SK-N-SH treated with all-trans-retinoic acid at 6 μM for 48 hours (cell line): ENCODE data around the gene ALG2.
"Not testable (repeated sequence)": the region's sequence is repeated elsewhere in the genome, so short reads cannot be mapped to it uniquely, and the experiment has no call there.

ENCODE experiments used
- ATAC-seq: fragments of 200-7000 bp; cut with Tn5 transposase; 3 replicates; pipeline ENCODE4 v1.9.1; 2020; ENCODE audit warnings: mild to moderate bottlenecking, moderate library complexity
- ARNTL ChIP-seq: fragments of 450-650 bp; formaldehyde crosslinking; IDR thresholded peaks from 2 replicates; pipeline ENCODE4 v1.5.0; 2020; ENCODE audit warnings: low read depth, mild to moderate bottlenecking, moderate library complexity, borderline replicate concordance
- BACH2 ChIP-seq: fragments of 250-450 bp; sonication (Bioruptor Pico); IDR thresholded peaks from 2 replicates; pipeline ENCODE4 v1.9.0; 2021; ENCODE audit warnings: mild to moderate bottlenecking, borderline replicate concordance
- CREB5 ChIP-seq: fragments of 250-450 bp; sonication (Bioruptor Pico); IDR thresholded peaks from 2 replicates; pipeline ENCODE4 v1.5.1; 2020; ENCODE audit warnings: low read depth, mild to moderate bottlenecking, moderate library complexity
- CSDC2 ChIP-seq: fragments of 250-450 bp; sonication (Bioruptor Pico); IDR thresholded peaks from 2 replicates; pipeline ENCODE4 v1.5.0; 2020; ENCODE audit warnings: mild to moderate bottlenecking, moderate library complexity
- CSRNP3 ChIP-seq: fragments of 250-450 bp; sonication (Bioruptor Pico); IDR thresholded peaks from 2 replicates; pipeline ENCODE4 v1.5.1; 2021; ENCODE audit warnings: mild to moderate bottlenecking, moderate library complexity
- ESRRG ChIP-seq: fragments of 250-450 bp; sonication (Bioruptor Pico); IDR thresholded peaks from 2 replicates; pipeline ENCODE4 v1.6.1; 2021; ENCODE audit warnings: mild to moderate bottlenecking
- ISL1 ChIP-seq: fragments of 250-450 bp; sonication (Bioruptor Pico); IDR thresholded peaks from 2 replicates; pipeline ENCODE4 v2.1.2; 2022; ENCODE audit warnings: mild to moderate bottlenecking, moderate library complexity
- OSR1 ChIP-seq: fragments of 250-450 bp; sonication (Bioruptor Pico); IDR thresholded peaks from 2 replicates; pipeline ENCODE4 v1.8.0; 2022; ENCODE audit warnings: moderate library complexity, mild to moderate bottlenecking, inconsistent platforms
- PATZ1 ChIP-seq: fragments of 250-450 bp; sonication (Bioruptor Pico); IDR thresholded peaks from 2 replicates; pipeline ENCODE4 v1.8.0; 2020; ENCODE audit warnings: mild to moderate bottlenecking, moderate library complexity, borderline replicate concordance
- POU6F1 ChIP-seq: fragments of 250-450 bp; sonication (Bioruptor Pico); IDR thresholded peaks from 2 replicates; pipeline ENCODE4 v1.8.0; 2021; ENCODE audit warnings: low read depth, mild to moderate bottlenecking, moderate library complexity, borderline replicate concordance
- PPARA ChIP-seq: fragments of 250-450 bp; sonication (Bioruptor Pico); IDR thresholded peaks from 2 replicates; pipeline ENCODE4 v1.5.0; 2020; ENCODE audit warnings: mild to moderate bottlenecking, borderline replicate concordance
- RARB ChIP-seq: fragments of 250-450 bp; sonication (Bioruptor Pico); IDR thresholded peaks from 2 replicates; pipeline ENCODE4 v1.8.0; 2021; ENCODE audit warnings: mild to moderate bottlenecking, moderate library complexity
- SNAI2 ChIP-seq: fragments of 250-450 bp; sonication (Bioruptor Pico); IDR thresholded peaks from 2 replicates; pipeline ENCODE4 v1.5.0; 2020; ENCODE audit warnings: mild to moderate bottlenecking, moderate library complexity
- TCF4 ChIP-seq: fragments of 250-450 bp; sonication (Bioruptor Pico); IDR thresholded peaks from 2 replicates; pipeline ENCODE4 v1.8.0; 2021; ENCODE audit warnings: mild to moderate bottlenecking, moderate library complexity, borderline replicate concordance
- TSHZ2 ChIP-seq: fragments of 250-450 bp; sonication (Bioruptor Pico); IDR thresholded peaks from 2 replicates; pipeline ENCODE4 v1.5.0; 2020; ENCODE audit warnings: mild to moderate bottlenecking, moderate library complexity
- ZC3H10 ChIP-seq: fragments of 250-450 bp; sonication (Bioruptor Pico); IDR thresholded peaks from 2 replicates; pipeline ENCODE4 v1.5.1; 2021; ENCODE audit warnings: mild to moderate bottlenecking, moderate library complexity
- ZFP3 ChIP-seq: fragments of 250-450 bp; sonication (Bioruptor Pico); IDR thresholded peaks from 2 replicates; pipeline ENCODE4 v1.5.0; 2020; ENCODE audit warnings: mild to moderate bottlenecking, moderate library complexity
- ZFP30 ChIP-seq: fragments of 450-650 bp; formaldehyde crosslinking; IDR thresholded peaks from 2 replicates; pipeline ENCODE4 v1.5.0; 2022; ENCODE audit warnings: mild to moderate bottlenecking, moderate library complexity
- ZNF565 ChIP-seq: fragments of 450-650 bp; formaldehyde crosslinking; conservative IDR thresholded peaks from 2 replicates; pipeline ENCODE4 v1.5.0; 2020; ENCODE audit warnings: low read depth, mild to moderate bottlenecking, moderate library complexity
- ZNF70 ChIP-seq: fragments of 450-650 bp; formaldehyde crosslinking; IDR thresholded peaks from 2 replicates; pipeline ENCODE4 v1.5.0; 2020; ENCODE audit warnings: mild to moderate bottlenecking, moderate library complexity
- ZNF8 ChIP-seq: fragments of 450-650 bp; formaldehyde crosslinking; IDR thresholded peaks from 2 replicates; pipeline ENCODE4 v1.5.0; 2020; ENCODE audit warnings: mild to moderate bottlenecking, moderate library complexity

The ALG2 gene

GRCh38 chr9:99197124-99197630 lies 24.6 kb downstream of the ALG2 start:
- TF ChIP-seq ZNF8 (CRISPR knock-in tag) (no peak), ZC3H10 (CRISPR knock-in tag) (no peak), ZNF565 (CRISPR knock-in tag) (no peak), CREB5 (CRISPR knock-in tag) (no peak), POU6F1 (no peak), BACH2 (CRISPR knock-in tag) (no peak), TSHZ2 (CRISPR knock-in tag) (no peak), CSRNP3 (CRISPR knock-in tag) (no peak), ZFP3 (CRISPR knock-in tag) (no peak), ESRRG (CRISPR knock-in tag) (no peak), ISL1 (CRISPR knock-in tag) (no peak), RARB (CRISPR knock-in tag) (no peak), ZFP30 (no peak), OSR1 (CRISPR knock-in tag) (no peak), PATZ1 (CRISPR knock-in tag) (no peak), CSDC2 (no peak), TCF4 (CRISPR knock-in tag) (no peak), PPARA (CRISPR knock-in tag) (no peak), SNAI2 (CRISPR knock-in tag) (no peak), ZNF70 (CRISPR knock-in tag) (no peak)
- TF ChIP-seq, all 23 proteins: peak for 0
- no peak for ATAC-seq

- ATAC-seq, result not testable (repeated sequence)
These were observed 25.3 kb downstream of the ALG2 start for GRCh38 chr9:99196484-99196883.

GRCh38 chr9:99193466-99193821 lies 28.3 kb downstream of the ALG2 start:
- no peak for TF ChIP-seq ZFP30
- TF ChIP-seq CSRNP3 (CRISPR knock-in tag), result no peak
- no peak for TF ChIP-seq ARNTL (CRISPR knock-in tag)
- TF ChIP-seq BACH2 (CRISPR knock-in tag), result no peak
- TF ChIP-seq ZFP3 (CRISPR knock-in tag), result no peak
- TF ChIP-seq ZNF70 (CRISPR knock-in tag), result no peak
- no peak for TF ChIP-seq ZC3H10 (CRISPR knock-in tag)
- ATAC-seq, result no peak
